GM12891 (cell line): Measurements from ENCODE around the gene RNASEH2C.

Experiments used
- PAX5 ChIP-seq: IDR thresholded peaks from 2 replicates; pipeline ENCODE4 v1.6.1; 2011; ENCODE audit warnings: low read length, moderate library complexity, mild to moderate bottlenecking; ENCODE audit not compliant: insufficient read depth, severe bottlenecking
- POLR2A ChIP-seq: IDR thresholded peaks from 2 replicates; pipeline ENCODE4 v1.6.1; 2011; ENCODE audit warnings: low read depth, low read length, control low read depth
- POLR2AphosphoS5 ChIP-seq: IDR thresholded peaks from 2 replicates; pipeline ENCODE4 v1.6.1; 2011; ENCODE audit warnings: low read depth, low read length, control low read depth
- POU2F2 ChIP-seq: IDR thresholded peaks from 2 replicates; pipeline ENCODE4 v1.6.1; 2011; ENCODE audit warnings: low read depth, mild to moderate bottlenecking, control low read depth, low read length, moderate library complexity
- SPI1 ChIP-seq: IDR thresholded peaks from 2 replicates; pipeline ENCODE4 v1.6.1; 2011; ENCODE audit warnings: low read depth, low read length, control low read depth
- TAF1 ChIP-seq: IDR thresholded peaks from 2 replicates; pipeline ENCODE4 v1.6.1; 2011; ENCODE audit warnings: low read depth, low read length, control low read depth

DNA sequence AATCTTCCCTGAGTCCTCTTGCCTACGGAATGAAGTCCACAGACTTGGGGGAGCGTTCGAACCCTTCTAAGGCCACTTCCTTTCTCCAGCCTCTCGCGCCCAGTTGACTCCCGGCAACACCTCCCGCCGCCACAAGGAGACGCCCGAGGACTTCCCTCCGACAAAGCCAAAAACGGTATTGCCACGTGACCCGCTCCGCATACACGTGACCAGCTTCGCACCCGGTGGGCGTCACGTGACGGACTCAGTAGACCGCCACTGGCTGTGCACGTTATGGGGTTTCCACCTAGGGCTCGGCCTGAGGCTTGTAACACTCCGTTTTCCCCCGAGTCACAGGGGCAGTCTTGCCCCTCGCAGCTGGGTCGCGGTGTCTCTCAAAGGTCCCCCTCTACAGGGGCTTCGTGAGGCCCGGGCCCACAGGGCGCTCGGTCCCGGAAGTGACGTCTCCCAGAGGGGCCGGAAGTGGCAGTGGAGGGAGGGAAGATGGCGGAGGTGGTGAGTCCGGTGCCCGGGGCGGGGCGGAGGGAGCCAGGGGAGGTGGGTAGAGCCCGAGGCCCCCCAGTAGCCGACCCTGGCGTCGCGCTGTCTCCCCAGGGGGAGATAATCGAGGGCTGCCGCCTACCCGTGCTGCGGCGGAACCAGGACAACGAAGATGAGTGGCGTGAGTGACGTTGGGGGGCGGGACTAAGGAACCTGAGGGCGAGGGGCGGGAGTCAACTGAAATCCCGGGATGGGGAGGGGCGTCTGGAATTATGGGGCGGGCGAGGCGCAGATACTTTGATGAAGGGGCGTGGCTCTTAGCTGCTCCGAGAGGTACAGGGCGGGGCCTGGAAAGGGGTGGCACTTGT, 8.6 kb downstream of the RNASEH2C start, which contains the start of gene KAT5:
- TF ChIP-seq POLR2AphosphoS5 (no peak; the same call in none of the 2 replicates), POLR2A (peak; percentile 83), TAF1 (peak; percentile 86), SPI1 (peak; percentile 78), POU2F2 (peak; percentile 37; the same call in 1 of the 2 replicates), PAX5 (peak; percentile 34)
